Body of pancreas (tissue), 4 donors: ENCODE data around the gene TDO2. TPM values are rescaled to one million over a fixed set of nuclear protein-coding genes. Genes with fewer than 3 reads are reported as not detected.

Experiments used
- ATAC-seq: fragments of 150-250 bp; one replicate; pipeline ENCODE4 v1.9.1; 2016
- DNase-seq, 4 donors: peaks; one replicate each; pipeline ENCODE4 v3.0.0-alpha.2; 2019
- H3K27ac ChIP-seq, 4 donors: fragments of 200-600 bp; sonication (generic); 1 replicate in 3 of 4; 2 replicates in 1 of 4; pipeline versions ENCODE4 v1.5.1 to v1.6.1; 2016 to 2019; ENCODE audit warnings: mild to moderate bottlenecking in 1 of 4, mixed read lengths in 1 of 4, moderate library complexity in 1 of 4
- H3K27me3 ChIP-seq, 2 donors: fragments of 200-600 bp; sonication (generic); one replicate each; pipeline ENCODE4 v1.6.0; 2016; ENCODE audit warnings: mild to moderate bottlenecking in 1 of 2
- H3K36me3 ChIP-seq, 2 donors: fragments of 200-600 bp; sonication (generic); replicated peaks in 1 of 2; 2 replicates each; pipeline ENCODE4 v1.5.1; 2016; ENCODE audit warnings: low read depth in 2 of 2; ENCODE audit not compliant: insufficient read depth in 1 of 2
- H3K4me1 ChIP-seq: fragments of 200-600 bp; sonication (generic); one replicate; pipeline ENCODE4 v1.6.0; 2016
- H3K4me3 ChIP-seq, 2 donors: fragments of 200-600 bp; sonication (generic); 1 replicate in 1 of 2; 2 replicates in 1 of 2; pipeline ENCODE4 v1.5.1; 2016 to 2019
- H3K9me3 ChIP-seq, 3 donors: fragments of 200-600 bp; sonication (generic); 1 replicate in 2 of 3; 2 replicates in 1 of 3; pipeline ENCODE4 v1.5.1; 2016
- CTCF ChIP-seq, 7 experiments: fragments of 450-650 bp in 4 of 7; fragments of 200-600 bp in 3 of 7; sonication (generic) in 3 of 7; IDR thresholded peaks; one replicate each; pipeline ENCODE4 v1.5.1; 2016 to 2019; ENCODE audit warnings: antibody characterized with exemption in 7 of 7
- POLR2A ChIP-seq, 3 donors: fragments of 450-650 bp; IDR thresholded peaks; one replicate each; pipeline ENCODE4 v1.6.1; 2016; ENCODE audit warnings: antibody characterized with exemption in 3 of 3, mild to moderate bottlenecking in 2 of 3
- WGBS, 2 donors: methylation state at CpG; one replicate each; pipeline ENCODE4 v1.1.5; 2017; 5-methylcytosine and 5-hydroxymethylcytosine counted together
- intact Hi-C: fragments of 100-400 bp; cut with DNase I; formaldehyde crosslinking; loops from one replicate; pipeline ENCODE4 v1.15.1; 2023
- total RNA-seq, 2 donors: library from RNA; depleted of rRNA; stranded (reverse); fragments of >200 nt; gene quantifications; one replicate each; pipeline ENCODE4 v1.1.0, GENCODE V29; 2016

The TDO2 gene
- total RNA-seq, 2 donors from 2014 or later = 0.26 TPM; not detected in 1

DNA sequence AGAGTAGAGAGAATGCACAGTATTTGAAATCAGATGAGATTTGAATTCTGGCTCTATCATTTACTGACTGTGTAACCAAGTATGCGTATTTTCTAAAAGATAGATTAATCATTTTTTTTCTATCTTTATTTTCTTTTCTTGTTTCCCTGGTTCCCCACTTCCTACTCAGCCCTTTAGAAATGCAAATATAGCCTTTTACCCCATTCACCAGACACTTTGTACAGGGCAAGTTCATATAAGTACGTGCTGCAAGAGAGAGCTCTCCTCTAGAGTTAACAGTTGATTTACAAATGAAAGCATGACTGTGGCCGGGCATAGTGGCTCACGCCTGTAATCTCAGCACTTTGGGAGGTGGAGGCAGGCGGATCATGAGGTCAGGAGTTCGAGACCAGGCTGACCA is 17.8 kb upstream of the TDO2 start:
- 46 to 49% methylated on average over 6 of the region's 6 CpGs for WGBS, 2 donors
- no peaks in the 10 kb centered on the region for H3K36me3 ChIP-seq

GRCh38 chr4:155887045-155887444 is 16.5 kb upstream of the TDO2 start:
- no peaks in the 10 kb centered on the region for H3K27me3 ChIP-seq
- H3K9me3 ChIP-seq = no peaks in the 10 kb centered on the region
- TF ChIP-seq POLR2A (IDR thresholded peaks at IDR 0.05) (no peak), CTCF (IDR thresholded peaks at IDR 0.05) (no peak)
- 33 to 48% methylated on average over 1 of the region's 1 CpG for WGBS, 2 donors
- H3K36me3 ChIP-seq = no peaks in the 10 kb centered on the region
- intact Hi-C loops = no loop called here
- ATAC-seq (no peak), DNase-seq (no peak)
- H3K27ac ChIP-seq = no peak overlapping the region
- H3K4me1 ChIP-seq = peaks cover 5% of the 10 kb centered on the region
- no peak overlapping the region for H3K4me3 ChIP-seq

More for the DNA sequence above, 17.8 kb upstream of the TDO2 start:
- ATAC-seq (no peak), DNase-seq (no peak)
- Histone ChIP-seq H3K9me3 (no peaks in the 10 kb centered on the region), H3K27me3 (no peaks in the 10 kb centered on the region), H3K4me1 (peaks cover 11% of the 10 kb centered on the region), H3K27ac (no peak overlapping the region), H3K4me3 (no peak overlapping the region)
- TF ChIP-seq CTCF (IDR thresholded peaks at IDR 0.05) = no peak
- no peak for TF ChIP-seq POLR2A (IDR thresholded peaks at IDR 0.05)
- intact Hi-C loops = no loop called here

- Histone ChIP-seq H3K27me3 (no peaks in the 10 kb centered on the region), H3K4me1 (peaks cover 5% of the 10 kb centered on the region), H3K4me3 (no peak overlapping the region), H3K27ac (peak overlapping the region in 1 of 4 donors; percentile 70), H3K36me3 (no peaks in the 10 kb centered on the region), H3K9me3 (no peaks in the 10 kb centered on the region)
- DNase-seq (no peak), ATAC-seq (no peak)
- 50 to 61% methylated on average over 5 to 6 of the region's 6 CpGs for WGBS, 2 donors
- TF ChIP-seq POLR2A (IDR thresholded peaks at IDR 0.05) = no peak
- no peak for TF ChIP-seq CTCF (IDR thresholded peaks at IDR 0.05)
- intact Hi-C loops = no loop called here
Measured at GRCh38 chr4:155887847-155888570, 15.5 kb upstream of the TDO2 start.

- 17 to 22% methylated on average over 5 of the region's 5 CpGs for WGBS, 2 donors
Measured at GRCh38 chr4:155889031-155889793, 14.3 kb upstream of the TDO2 start.

More at GRCh38 chr4:155889031-155889793, 14.3 kb upstream of the TDO2 start:
- H3K27ac ChIP-seq = peak overlapping the region in 3 of 4 donors; percentile 25 to 70 (median 47)
- ATAC-seq (peak; percentile 77), DNase-seq (peak in 3 of 4 donors; percentile 11 to 51 (median 19))
- intact Hi-C loops = no loop called here
- no peak overlapping the region for H3K4me3 ChIP-seq
- no peaks in the 10 kb centered on the region for H3K36me3 ChIP-seq
- no peaks in the 10 kb centered on the region for H3K27me3 ChIP-seq
- TF ChIP-seq CTCF (IDR thresholded peaks at IDR 0.05) (no peak), POLR2A (IDR thresholded peaks at IDR 0.05) (no peak)
- no peaks in the 10 kb centered on the region for H3K9me3 ChIP-seq
- H3K4me1 ChIP-seq = peaks cover 5% of the 10 kb centered on the region
